Central memory CD8-positive, alpha-beta T cell (primary cell): Measurements from ENCODE around the gene TST.

Source experiments
- ATAC-seq: fragments of 150-1000 bp; cut with Tn5 transposase; replicated peaks from 2 replicates; pipeline ENCODE4 v1.10.0; 2022; ENCODE audit warnings: mild to moderate bottlenecking, moderate FRiP score, moderate number of reproducible peaks; ENCODE audit not compliant: poor library complexity, severe bottlenecking; ENCODE audit errors: extremely low read depth
- DNase-seq, 2 donors: peaks; one replicate each; pipeline ENCODE4 v3.0.0; 2021; ENCODE audit warnings: low spot score in 2 of 2
- H3K27ac Mint-ChIP-seq: one replicate; pipeline ENCODE4 v1.8.0; 2022; ENCODE audit warnings: low read depth, mild to moderate bottlenecking, moderate library complexity, mixed read lengths
- H3K27me3 Mint-ChIP-seq: one replicate; pipeline ENCODE4 v1.8.0; 2022; ENCODE audit warnings: mixed read lengths
- H3K36me3 Mint-ChIP-seq: one replicate; pipeline ENCODE4 v1.8.0; 2022; ENCODE audit warnings: mild to moderate bottlenecking, moderate library complexity, mixed read lengths; ENCODE audit not compliant: insufficient read depth
- H3K4me1 Mint-ChIP-seq: one replicate; pipeline ENCODE4 v1.8.0; 2022; ENCODE audit warnings: mixed read lengths
- H3K4me3 Mint-ChIP-seq: one replicate; pipeline ENCODE4 v1.8.0; 2022; ENCODE audit warnings: mild to moderate bottlenecking, moderate library complexity, mixed read lengths
- H3K9me3 Mint-ChIP-seq: one replicate; pipeline ENCODE4 v1.8.0; 2022; ENCODE audit warnings: mixed read lengths

Gene TST

GRCh38 chr22:37019309-37020191 lies at the start of gene TST, which contains the start of gene MPST:
TST (minus strand) TSS chr22:37019447; CDS start chr22:37018732, 715 bp downstream.
MPST (plus strand) TSS chr22:37019742; CDS start chr22:37019837, 95 bp downstream.
- Mint-ChIP-seq H3K27ac (peak within 1 kb of the TSS; percentile 46), H3K36me3 (peaks cover 2% of the 10 kb centered on the region), H3K4me3 (peak within 1 kb of the TSS; percentile 85), H3K27me3 (no peaks in the 10 kb centered on the region), H3K4me1 (peaks cover 11% of the 10 kb centered on the region), H3K9me3 (no peaks in the 10 kb centered on the region)
- ATAC-seq (peak; percentile 76), DNase-seq (peak in 1 of 2 donors; percentile 22)

GRCh38 chr22:37068859-37069258 lies 49.6 kb upstream of the TST start:
- Mint-ChIP-seq H3K4me1 (no peaks in the 10 kb centered on the region), H3K9me3 (no peaks in the 10 kb centered on the region), H3K36me3 (no peaks in the 10 kb centered on the region)

GRCh38 chr22:37067428-37067827 lies 48.2 kb upstream of the TST start:
- no peak overlapping the region for H3K4me3 Mint-ChIP-seq
- DNase-seq (no peak), ATAC-seq (no peak)
- H3K27ac Mint-ChIP-seq: no peak overlapping the region
- H3K4me1 Mint-ChIP-seq: no peaks in the 10 kb centered on the region
- no peaks in the 10 kb centered on the region for H3K9me3 Mint-ChIP-seq
- peaks cover 10% of the 10 kb centered on the region for H3K27me3 Mint-ChIP-seq
- no peaks in the 10 kb centered on the region for H3K36me3 Mint-ChIP-seq

More at GRCh38 chr22:37068859-37069258, 49.6 kb upstream of the TST start:
- DNase-seq (no peak), ATAC-seq (no peak)
- Mint-ChIP-seq H3K27me3 (peaks cover 10% of the 10 kb centered on the region), H3K27ac (no peak overlapping the region), H3K4me3 (no peak overlapping the region)

GRCh38 chr22:37065961-37066360 lies 46.7 kb upstream of the TST start:
- no peak overlapping the region for H3K27ac Mint-ChIP-seq
- peaks cover 10% of the 10 kb centered on the region for H3K27me3 Mint-ChIP-seq
- H3K4me1 Mint-ChIP-seq: peaks cover 6% of the 10 kb centered on the region
- H3K36me3 Mint-ChIP-seq: no peaks in the 10 kb centered on the region
- DNase-seq (no peak), ATAC-seq (no peak)
- H3K9me3 Mint-ChIP-seq: no peaks in the 10 kb centered on the region
- no peak overlapping the region for H3K4me3 Mint-ChIP-seq

GRCh38 chr22:37065180-37065579 lies 45.9 kb upstream of the TST start:
- peaks cover 9% of the 10 kb centered on the region for H3K27me3 Mint-ChIP-seq
- H3K27ac Mint-ChIP-seq: no peak overlapping the region
- DNase-seq: no peak
- no peak for ATAC-seq
- H3K9me3 Mint-ChIP-seq: no peaks in the 10 kb centered on the region
- H3K4me3 Mint-ChIP-seq: no peak overlapping the region
- peaks cover 3% of the 10 kb centered on the region for H3K36me3 Mint-ChIP-seq
- peaks cover 12% of the 10 kb centered on the region for H3K4me1 Mint-ChIP-seq

- Mint-ChIP-seq H3K27ac (no peak overlapping the region), H3K36me3 (peaks cover 4% of the 10 kb centered on the region)
These were observed 45.3 kb upstream of the TST start for GRCh38 chr22:37064553-37064952.

GRCh38 chr22:37063431-37064420 lies 44.5 kb upstream of the TST start:
- Mint-ChIP-seq H3K36me3 (peaks cover 4% of the 10 kb centered on the region), H3K4me3 (no peak overlapping the region), H3K27me3 (no peaks in the 10 kb centered on the region), H3K27ac (peak overlapping the region; percentile 57), H3K9me3 (no peaks in the 10 kb centered on the region), H3K4me1 (peaks cover 17% of the 10 kb centered on the region)
- DNase-seq (no peak), ATAC-seq (no peak)

More at GRCh38 chr22:37064553-37064952, 45.3 kb upstream of the TST start:
- H3K9me3 Mint-ChIP-seq: no peaks in the 10 kb centered on the region
- no peak overlapping the region for H3K4me3 Mint-ChIP-seq
- no peak for ATAC-seq
- H3K27me3 Mint-ChIP-seq: peaks cover 3% of the 10 kb centered on the region
- DNase-seq: no peak
- peaks cover 17% of the 10 kb centered on the region for H3K4me1 Mint-ChIP-seq

- Mint-ChIP-seq H3K4me3 (no peak overlapping the region), H3K4me1 (peaks cover 17% of the 10 kb centered on the region), H3K27me3 (no peaks in the 10 kb centered on the region), H3K36me3 (peaks cover 5% of the 10 kb centered on the region), H3K27ac (peak overlapping the region; percentile 57), H3K9me3 (no peaks in the 10 kb centered on the region)
- DNase-seq: no peak
- ATAC-seq: no peak
These were observed 43.6 kb upstream of the TST start for GRCh38 chr22:37062702-37063381.

GRCh38 chr22:37062376-37062675 lies 43.1 kb upstream of the TST start:
- H3K4me3 Mint-ChIP-seq: no peak overlapping the region
- H3K27me3 Mint-ChIP-seq: no peaks in the 10 kb centered on the region
- peaks cover 8% of the 10 kb centered on the region for H3K36me3 Mint-ChIP-seq
- no peak overlapping the region for H3K27ac Mint-ChIP-seq
- DNase-seq (no peak), ATAC-seq (no peak)
- H3K4me1 Mint-ChIP-seq: peaks cover 17% of the 10 kb centered on the region
- H3K9me3 Mint-ChIP-seq: no peaks in the 10 kb centered on the region

- DNase-seq (no peak), ATAC-seq (no peak)
- H3K9me3 Mint-ChIP-seq: no peaks in the 10 kb centered on the region
- peaks cover 10% of the 10 kb centered on the region for H3K36me3 Mint-ChIP-seq
- H3K27ac Mint-ChIP-seq: peak overlapping the region; percentile 41
- peak overlapping the region; percentile 20 for H3K4me3 Mint-ChIP-seq
- peaks cover 17% of the 10 kb centered on the region for H3K4me1 Mint-ChIP-seq
- no peaks in the 10 kb centered on the region for H3K27me3 Mint-ChIP-seq
These were observed 42.5 kb upstream of the TST start for GRCh38 chr22:37061611-37062375.

- peak overlapping the region; percentile 41 for H3K27ac Mint-ChIP-seq
- DNase-seq: no peak
- no peaks in the 10 kb centered on the region for H3K27me3 Mint-ChIP-seq
- peaks cover 17% of the 10 kb centered on the region for H3K4me1 Mint-ChIP-seq
- H3K9me3 Mint-ChIP-seq: no peaks in the 10 kb centered on the region
- H3K4me3 Mint-ChIP-seq: peak overlapping the region; percentile 20
- H3K36me3 Mint-ChIP-seq: peaks cover 12% of the 10 kb centered on the region
- peak; percentile 40 for ATAC-seq
These were observed 41.8 kb upstream of the TST start for GRCh38 chr22:37060801-37061610.
